BLaER1 (cell line): ENCODE results near the gene COQ8A.

ENCODE experiments used
- H3K27ac ChIP-seq: shearing (Covaris generic); formaldehyde crosslinking; 2 replicates; pipeline ENCODE4 v1.8.1; 2022
- H3K27me3 ChIP-seq: shearing (Covaris generic); formaldehyde crosslinking; 2 replicates; pipeline ENCODE4 v1.8.1; 2022
- H3K36me3 ChIP-seq: shearing (Covaris generic); formaldehyde crosslinking; 2 replicates; pipeline ENCODE4 v1.8.1; 2022
- H3K4me1 ChIP-seq: shearing (Covaris generic); formaldehyde crosslinking; 2 replicates; pipeline ENCODE4 v1.8.1; 2022
- H3K4me2 ChIP-seq: shearing (Covaris generic); formaldehyde crosslinking; 2 replicates; pipeline ENCODE4 v1.8.1; 2022
- H3K4me3 ChIP-seq: shearing (Covaris generic); formaldehyde crosslinking; 2 replicates; pipeline ENCODE4 v1.8.1; 2022
- H3K9ac ChIP-seq: shearing (Covaris generic); formaldehyde crosslinking; 2 replicates; pipeline ENCODE4 v1.8.1; 2022
- H3K9me3 ChIP-seq: shearing (Covaris generic); formaldehyde crosslinking; 2 replicates; pipeline ENCODE4 v1.8.1; 2022
- H4K20me1 ChIP-seq: shearing (Covaris generic); formaldehyde crosslinking; 2 replicates; pipeline ENCODE4 v1.8.1; 2022
- Cebpa-rat ChIP-seq: shearing (Covaris generic); IDR thresholded peaks from 2 replicates; pipeline ENCODE4 v1.8.1; 2022

Gene COQ8A

DNA sequence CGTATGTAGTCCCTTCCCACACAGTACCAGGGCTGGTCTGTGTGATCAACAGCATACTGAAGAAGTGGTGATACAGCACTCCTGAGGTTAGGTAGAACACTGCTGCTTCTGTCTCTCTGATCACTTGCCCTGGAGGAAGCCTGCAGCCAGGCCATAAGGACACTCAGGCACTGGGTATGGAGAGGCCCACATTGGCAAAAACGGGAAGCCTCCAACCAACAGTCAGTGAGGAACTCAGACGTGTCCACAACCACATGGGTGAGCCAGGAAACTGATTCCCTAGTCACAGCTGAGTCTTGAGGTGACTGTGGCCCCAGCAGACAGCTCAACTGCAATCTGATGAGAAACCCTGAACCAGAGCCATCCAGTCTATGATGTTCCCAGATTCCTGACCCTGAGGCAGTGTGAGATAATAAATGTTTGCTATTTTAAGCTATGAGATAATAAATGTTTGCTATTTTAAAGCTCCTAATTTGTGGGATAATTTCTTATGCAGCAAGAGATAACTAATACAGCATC, 62.5 kb downstream of the COQ8A start:
- no peaks in the 10 kb centered on the region for H3K36me3 ChIP-seq
- no peak overlapping the region for H3K9ac ChIP-seq
- no peak for TF ChIP-seq Cebpa-rat
- no peak overlapping the region for H3K4me2 ChIP-seq
- H3K4me3 ChIP-seq: no peak overlapping the region
- no peaks in the 10 kb centered on the region for H4K20me1 ChIP-seq
- H3K27me3 ChIP-seq: no peaks in the 10 kb centered on the region
- 0 out of 2 replicates have a peak, but pooled peaks cover 3% of the 10 kb centered on the region for H3K9me3 ChIP-seq
- H3K4me1 ChIP-seq: no peaks in the 10 kb centered on the region
- H3K27ac ChIP-seq: no peak overlapping the region

DNA sequence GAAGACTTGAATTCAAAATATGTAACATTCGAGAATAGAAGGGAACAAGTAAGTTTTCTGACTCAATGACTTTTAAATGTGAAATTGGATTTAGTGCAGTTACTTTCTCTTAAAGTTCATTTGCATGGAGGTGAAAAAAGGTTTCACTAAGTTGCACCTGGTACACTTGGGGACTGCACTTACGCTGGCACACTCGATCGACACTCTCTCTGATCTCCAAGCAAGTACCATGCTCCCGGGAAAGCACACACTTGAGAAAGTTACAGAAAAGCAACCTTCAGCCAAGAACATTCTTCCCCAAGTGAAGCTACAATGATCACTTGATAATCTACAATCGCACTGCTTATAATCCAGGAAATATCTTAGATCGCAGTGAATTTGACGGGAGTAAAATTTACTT, 63.1 kb downstream of the COQ8A start:
- H3K9me3 ChIP-seq: 0 out of 2 replicates have a peak, but pooled peaks cover 2% of the 10 kb centered on the region
- no peaks in the 10 kb centered on the region for H3K36me3 ChIP-seq
- no peak overlapping the region for H3K4me3 ChIP-seq
- no peak for TF ChIP-seq Cebpa-rat
- H3K27ac ChIP-seq: no peak overlapping the region
- no peaks in the 10 kb centered on the region for H3K27me3 ChIP-seq
- no peaks in the 10 kb centered on the region for H3K4me1 ChIP-seq
- H3K9ac ChIP-seq: no peak overlapping the region
- no peaks in the 10 kb centered on the region for H4K20me1 ChIP-seq
- H3K4me2 ChIP-seq: no peak overlapping the region

DNA sequence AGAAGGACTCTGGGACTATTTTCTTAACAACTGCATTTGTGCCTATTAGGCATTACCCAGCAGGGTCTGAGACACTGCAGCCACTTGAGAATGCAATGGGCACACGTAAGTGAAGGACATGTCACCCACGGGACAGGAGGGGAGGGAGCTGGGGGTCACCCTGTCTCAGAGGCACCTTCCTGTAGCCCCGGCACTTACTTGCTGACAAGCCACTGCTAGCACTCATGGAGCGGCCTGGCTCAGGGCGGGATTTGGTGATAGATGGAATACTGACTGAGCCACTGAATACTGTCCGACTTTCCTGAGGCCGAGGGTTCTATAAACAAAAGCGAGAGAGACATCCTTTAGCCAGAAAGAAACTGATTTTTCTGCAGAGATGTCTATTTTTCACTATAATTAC, 64.7 kb downstream of the COQ8A start:
- Histone ChIP-seq H4K20me1 (no peaks in the 10 kb centered on the region), H3K9me3 (no peaks in the 10 kb centered on the region), H3K4me3 (no peak overlapping the region), H3K27ac (no peak overlapping the region), H3K27me3 (no peaks in the 10 kb centered on the region), H3K4me2 (no peak overlapping the region), H3K36me3 (no peaks in the 10 kb centered on the region), H3K9ac (no peak overlapping the region), H3K4me1 (no peaks in the 10 kb centered on the region)
- TF ChIP-seq Cebpa-rat: no peak

DNA sequence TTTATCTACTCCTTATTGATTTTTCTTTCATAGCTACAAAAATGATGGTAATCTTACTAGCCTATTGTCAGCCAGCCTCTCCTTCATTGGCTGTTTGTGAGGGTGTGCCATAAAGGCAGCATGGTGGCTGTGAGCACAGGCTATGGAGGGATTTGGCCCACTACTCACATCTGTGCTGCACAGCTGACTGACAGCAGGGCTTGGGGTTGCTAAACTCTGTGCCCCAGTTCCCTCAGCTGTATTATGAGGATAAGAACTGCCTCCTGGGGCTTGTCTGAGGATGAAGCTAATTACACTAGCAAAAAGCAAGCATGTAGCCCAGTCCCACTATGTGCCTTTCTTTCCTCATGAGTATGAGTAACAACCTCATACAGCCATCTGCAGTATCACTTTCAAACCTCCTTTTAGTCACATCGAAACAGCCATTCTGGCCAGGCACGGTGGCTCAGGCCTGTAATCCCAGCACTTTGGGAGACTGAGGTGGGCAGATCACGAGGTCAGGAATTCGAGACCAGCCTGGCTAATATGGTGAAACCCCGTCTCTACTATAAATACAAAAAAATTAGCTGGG, 66.2 kb downstream of the COQ8A start:
- H3K36me3 ChIP-seq: no peaks in the 10 kb centered on the region
- no peak overlapping the region for H3K9ac ChIP-seq
- no peak overlapping the region for H3K4me3 ChIP-seq
- no peak overlapping the region for H3K4me2 ChIP-seq
- H3K27ac ChIP-seq: no peak overlapping the region
- no peaks in the 10 kb centered on the region for H3K9me3 ChIP-seq
- no peaks in the 10 kb centered on the region for H4K20me1 ChIP-seq
- no peaks in the 10 kb centered on the region for H3K4me1 ChIP-seq
- TF ChIP-seq Cebpa-rat: no peak
- H3K27me3 ChIP-seq: no peaks in the 10 kb centered on the region

DNA sequence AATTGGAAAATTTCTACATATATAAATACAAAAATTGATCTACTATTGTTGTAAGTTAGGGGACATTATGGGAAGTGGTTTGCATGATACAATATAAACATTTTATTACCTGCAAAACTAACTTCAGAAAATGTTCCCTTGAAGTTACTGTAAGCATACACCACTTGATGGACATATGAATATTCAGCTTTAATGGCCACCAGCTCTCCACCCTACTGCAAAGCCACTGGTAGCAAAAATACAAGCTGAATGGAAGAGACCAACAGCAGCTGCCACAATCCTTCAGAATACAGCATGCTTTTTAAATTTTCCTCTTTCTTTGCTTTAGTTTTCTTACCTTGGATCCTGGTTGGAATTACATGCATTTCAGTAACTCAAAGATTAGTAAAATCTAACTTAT, 69.8 kb downstream of the COQ8A start:
- Histone ChIP-seq H3K9me3 (no peaks in the 10 kb centered on the region), H3K4me2 (no peak overlapping the region), H3K9ac (no peak overlapping the region), H3K36me3 (no peaks in the 10 kb centered on the region), H3K4me3 (no peak overlapping the region), H3K4me1 (no peaks in the 10 kb centered on the region), H3K27ac (no peak overlapping the region), H4K20me1 (no peaks in the 10 kb centered on the region), H3K27me3 (no peaks in the 10 kb centered on the region)
- TF ChIP-seq Cebpa-rat: no peak

DNA sequence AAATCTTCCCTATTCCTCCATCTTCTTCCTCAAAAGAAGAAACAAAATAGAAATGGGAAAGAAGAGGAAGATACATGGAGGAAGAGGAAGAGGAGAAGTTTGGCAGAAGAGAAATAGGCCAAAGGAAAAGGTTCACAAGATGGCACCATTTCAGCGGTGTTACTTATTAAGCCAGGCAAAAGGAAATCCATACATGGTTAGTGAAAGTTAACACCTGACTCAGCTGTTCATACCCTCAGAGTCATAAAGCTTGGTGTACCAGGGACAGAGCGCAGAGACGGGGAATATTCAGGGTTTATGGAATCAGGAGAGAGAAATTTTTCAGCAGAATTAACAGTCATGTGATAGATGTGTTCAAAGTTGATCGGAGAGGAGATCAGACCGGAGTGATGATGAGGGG, 70.6 kb downstream of the COQ8A start:
- no peaks in the 10 kb centered on the region for H3K4me1 ChIP-seq
- no peak overlapping the region for H3K4me2 ChIP-seq
- no peak overlapping the region for H3K4me3 ChIP-seq
- H3K27ac ChIP-seq: no peak overlapping the region
- no peaks in the 10 kb centered on the region for H3K9me3 ChIP-seq
- H4K20me1 ChIP-seq: no peaks in the 10 kb centered on the region
- H3K27me3 ChIP-seq: no peaks in the 10 kb centered on the region
- TF ChIP-seq Cebpa-rat: no peak
- no peak overlapping the region for H3K9ac ChIP-seq
- no peaks in the 10 kb centered on the region for H3K36me3 ChIP-seq

DNA sequence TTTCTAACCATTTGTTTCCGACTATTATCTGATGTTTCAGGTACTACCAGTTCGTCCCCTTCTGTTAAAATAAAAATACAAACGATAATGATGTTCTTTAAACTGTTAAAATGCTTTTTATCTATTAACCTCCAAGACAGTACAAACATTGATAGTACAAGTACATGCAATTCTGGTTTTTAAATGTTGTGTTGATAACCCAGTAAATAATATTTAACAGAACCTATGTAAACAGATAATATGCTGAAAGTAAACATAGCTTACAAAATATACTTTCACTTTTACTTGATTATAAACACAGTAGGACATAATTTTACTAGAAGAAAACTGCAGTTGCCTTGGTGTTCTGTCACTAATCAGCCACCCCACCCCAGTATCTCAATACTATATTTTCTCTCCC, 76.9 kb downstream of the COQ8A start:
- Histone ChIP-seq H3K36me3 (peaks cover 19% of the 10 kb centered on the region), H4K20me1 (no peaks in the 10 kb centered on the region), H3K27ac (no peak overlapping the region), H3K9me3 (peaks cover 21% of the 10 kb centered on the region), H3K27me3 (no peaks in the 10 kb centered on the region), H3K4me1 (no peaks in the 10 kb centered on the region), H3K4me3 (no peak overlapping the region), H3K9ac (no peak overlapping the region), H3K4me2 (no peak overlapping the region)
- TF ChIP-seq Cebpa-rat: no peak

DNA sequence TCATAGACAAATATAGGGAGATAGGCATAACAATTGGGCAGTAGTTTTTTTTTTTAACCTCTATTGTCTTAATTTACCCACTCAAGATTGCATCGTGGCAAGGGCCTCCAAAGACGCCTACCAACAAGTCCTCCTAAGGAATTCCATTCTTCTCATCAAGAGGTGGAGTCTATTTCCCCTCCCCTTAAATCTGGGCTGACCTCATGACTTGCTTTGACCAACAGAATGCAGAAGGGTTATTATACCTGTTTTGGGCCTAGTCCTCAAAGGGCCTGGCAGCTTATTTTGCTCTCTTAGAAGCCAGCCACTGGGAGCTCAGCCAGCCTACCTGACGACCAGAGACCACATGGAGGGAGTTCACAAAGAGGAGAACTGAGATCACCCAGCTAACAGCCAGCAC, 92.3 kb downstream of the COQ8A start:
- Histone ChIP-seq H3K9ac (no peak overlapping the region), H3K4me3 (no peak overlapping the region), H3K36me3 (peaks cover 18% of the 10 kb centered on the region), H3K4me1 (0 out of 2 replicates have a peak, but pooled peaks cover 4% of the 10 kb centered on the region), H4K20me1 (no peaks in the 10 kb centered on the region), H3K9me3 (no peaks in the 10 kb centered on the region), H3K4me2 (no peak overlapping the region), H3K27ac (no peak overlapping the region), H3K27me3 (no peaks in the 10 kb centered on the region)
- no peak for TF ChIP-seq Cebpa-rat

DNA sequence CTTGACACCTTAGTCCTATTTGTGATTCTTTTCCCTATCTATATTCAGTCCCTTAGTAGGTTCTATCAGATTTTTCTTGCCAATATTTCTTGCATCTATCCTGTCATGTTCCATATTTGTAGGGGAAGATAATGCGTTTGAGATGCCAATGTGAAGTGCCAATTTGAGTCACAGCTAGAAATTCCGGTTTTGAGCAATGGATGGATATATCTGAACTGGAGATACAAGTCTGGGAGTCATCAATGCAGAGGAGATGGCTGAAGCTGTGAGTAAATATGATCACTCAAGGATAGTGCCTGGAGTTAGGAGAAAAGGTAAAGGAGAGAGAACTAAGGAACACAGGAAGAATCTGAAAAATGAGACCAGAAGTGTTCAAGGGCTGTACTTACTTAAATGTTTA, 93.8 kb downstream of the COQ8A start:
- Histone ChIP-seq H3K4me1 (0 out of 2 replicates have a peak, but pooled peaks cover 7% of the 10 kb centered on the region), H3K4me2 (no peak overlapping the region), H3K27ac (no peak overlapping the region), H4K20me1 (no peaks in the 10 kb centered on the region), H3K36me3 (peaks cover 8% of the 10 kb centered on the region), H3K9me3 (no peaks in the 10 kb centered on the region), H3K4me3 (no peak overlapping the region), H3K9ac (no peak overlapping the region), H3K27me3 (no peaks in the 10 kb centered on the region)
- TF ChIP-seq Cebpa-rat: no peak

DNA sequence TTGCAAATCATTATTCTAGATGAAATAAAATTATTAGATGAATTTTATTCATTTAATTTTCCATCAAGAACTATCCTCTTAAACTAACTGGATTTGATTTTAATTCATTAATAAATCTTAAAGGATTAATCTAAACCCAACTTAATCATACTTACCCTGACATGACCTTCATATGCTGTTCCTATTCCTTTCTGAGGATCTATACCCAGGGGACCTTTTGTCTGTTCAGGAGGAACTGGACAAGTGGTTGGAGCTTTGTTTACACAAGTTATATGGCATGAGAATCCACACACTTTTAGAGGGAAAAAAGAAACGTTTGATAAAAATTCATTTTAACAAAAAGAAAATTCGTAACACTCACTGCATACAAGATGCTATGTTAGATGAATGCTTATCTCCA, 95.2 kb downstream of the COQ8A start:
- Histone ChIP-seq H3K4me1 (0 out of 2 replicates have a peak, but pooled peaks cover 7% of the 10 kb centered on the region), H3K4me3 (no peak overlapping the region), H3K9ac (no peak overlapping the region), H4K20me1 (no peaks in the 10 kb centered on the region), H3K36me3 (peaks cover 6% of the 10 kb centered on the region; the same call in 1 of the 2 replicates), H3K9me3 (no peaks in the 10 kb centered on the region), H3K4me2 (no peak overlapping the region), H3K27ac (no peak overlapping the region), H3K27me3 (no peaks in the 10 kb centered on the region)
- no peak for TF ChIP-seq Cebpa-rat

DNA sequence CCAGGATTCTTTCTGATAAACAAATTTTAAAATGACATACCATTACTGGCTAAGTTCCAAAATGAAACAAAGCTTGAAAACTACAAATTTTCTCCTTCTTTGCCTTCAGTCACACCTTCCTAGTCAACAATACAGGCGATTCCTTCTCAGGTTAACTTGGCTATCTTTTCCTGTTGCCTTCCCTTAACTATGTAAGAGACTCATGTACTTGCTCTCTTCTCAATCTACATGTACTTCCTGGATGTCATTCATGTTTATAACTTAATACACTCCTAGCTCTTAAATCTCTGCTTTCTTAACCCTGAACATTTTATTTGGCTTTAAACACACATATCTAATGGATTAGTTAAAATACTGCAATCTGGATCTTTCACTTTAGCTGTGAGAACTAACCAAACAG, 97.0 kb downstream of the COQ8A start:
- Histone ChIP-seq H3K4me2 (no peak overlapping the region), H3K27me3 (no peaks in the 10 kb centered on the region), H3K4me3 (no peak overlapping the region), H3K27ac (no peak overlapping the region), H3K36me3 (peaks cover 6% of the 10 kb centered on the region; the same call in 1 of the 2 replicates), H3K9ac (no peak overlapping the region), H4K20me1 (no peaks in the 10 kb centered on the region), H3K4me1 (0 out of 2 replicates have a peak, but pooled peaks cover 7% of the 10 kb centered on the region), H3K9me3 (no peaks in the 10 kb centered on the region)
- no peak for TF ChIP-seq Cebpa-rat
